ENCODE measurements around the gene ATP8B4. TPM values are rescaled to one million over a fixed set of nuclear protein-coding genes. Genes with fewer than 3 reads are reported as not detected.
"Not testable (repeated sequence)": the region's sequence is repeated elsewhere in the genome, so short reads cannot be mapped to it uniquely, and the experiment has no call there.

Gene ATP8B4
- total and polyA plus RNA-seq, 2 donors (not counting 1 experiment from before 2014, with no cell fraction given), result 0.42 TPM; not detected in 1

DNA sequence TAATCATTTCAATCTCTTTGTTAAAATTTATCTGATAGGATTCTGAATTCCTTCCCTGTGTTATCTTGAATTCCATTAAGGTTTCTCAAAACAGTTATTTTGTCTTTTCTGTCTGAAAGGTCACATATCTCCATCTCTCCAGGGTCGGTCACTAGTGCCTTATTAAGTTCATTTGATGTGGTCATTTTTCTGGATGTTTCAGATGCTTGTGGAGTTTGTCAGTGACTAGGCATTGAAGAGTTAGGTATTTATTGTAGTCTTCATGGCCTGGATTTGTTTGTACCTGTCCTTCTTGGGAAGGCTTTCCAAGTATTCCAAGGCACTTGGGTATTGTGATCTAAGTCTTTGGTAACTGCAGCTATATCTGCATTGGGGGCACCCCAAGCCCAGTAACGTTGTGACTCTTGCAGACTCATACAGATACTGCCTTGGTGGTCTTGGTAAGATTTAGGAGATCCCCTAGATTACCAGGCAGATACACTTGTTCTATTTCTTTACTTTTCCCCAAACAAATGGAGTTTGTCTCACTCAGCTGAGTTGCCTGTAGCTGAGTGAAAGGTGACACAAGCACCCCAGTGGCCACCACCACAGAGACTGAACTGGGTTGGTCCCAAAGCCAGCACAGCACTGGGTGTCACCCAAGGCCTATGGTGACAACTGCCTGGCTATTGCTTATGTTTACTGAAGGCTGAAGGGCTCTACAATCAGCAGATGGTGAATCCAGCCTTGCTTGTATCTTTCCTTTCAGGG lies 44.1 kb upstream of the ATP8B4 start:
- H3K27ac Mint-ChIP-seq, result no peak overlapping the region
- H3K4me1 Mint-ChIP-seq, result peaks cover 3% of the 10 kb centered on the region
- Histone ChIP-seq H3K79me2 (ENCODE audit: control insufficient read depth, insufficient read depth, low read length) (no peaks in the 10 kb centered on the region), H4K20me1 (ENCODE audit: control insufficient read depth, insufficient read depth, low read length, poor library complexity, severe bottlenecking) (no peaks in the 10 kb centered on the region), H3K4me2 (replicated peaks; ENCODE audit: low read depth, low read length, poor library complexity, severe bottlenecking) (no peak overlapping the region), H3K9me3 (ENCODE audit: control extremely low read depth in 1 of 3, control insufficient read depth in 2 of 3, insufficient read depth in 1 of 3, low read length in 2 of 3) (no peaks in the 10 kb centered on the region), H3K4me1 (ENCODE audit: control insufficient read depth in 2 of 2, insufficient read depth in 2 of 2, low read length in 2 of 2) (peaks cover 0 to 7% of the 10 kb centered on the region in 2 donors), H3K27me3 (replicated peaks in 1 of 4; ENCODE audit: control extremely low read depth in 1 of 4, control insufficient read depth in 3 of 4, insufficient read depth in 4 of 4, low read length in 3 of 4) (peaks cover 0 to 5% (median 0%) of the 10 kb centered on the region in 4 experiments), H3K9ac (ENCODE audit: low read length) (no peak overlapping the region), H3K36me3 (replicated peaks in 1 of 2; ENCODE audit: control extremely low read depth in 1 of 2, control insufficient read depth in 1 of 2, extremely low read depth in 1 of 2, insufficient read depth in 2 of 2, low read length in 1 of 2) (no peaks in the 10 kb centered on the region), H2AFZ (ENCODE audit: insufficient read depth, low read depth, low read length, poor library complexity, severe bottlenecking) (no peak overlapping the region), H3K4me3 (ENCODE audit: control extremely low read depth in 1 of 5, extremely low read depth in 1 of 5, insufficient read depth in 1 of 5, low read depth in 2 of 5, low read length in 4 of 5) (no peak overlapping the region), H3K27ac (ENCODE audit: low read length in 2 of 2) (no peak overlapping the region)
- no peak overlapping the region for H3K4me3 Mint-ChIP-seq
- ChIA-PET CTCF (no interaction called here), POLR2A (no interaction called here)
- H3K9me3 Mint-ChIP-seq (ENCODE audit: insufficient read depth), result no peaks in the 10 kb centered on the region
- DNase-seq, result no peak
- no peak for ATAC-seq (ENCODE audit: low read depth)
- peaks cover 22% of the 10 kb centered on the region for H3K27me3 Mint-ChIP-seq
- no peak for TF ChIP-seq EZH2 (IDR thresholded peaks at IDR 0.05; ENCODE audit: borderline replicate concordance, insufficient read depth, low read depth, low read length, poor library complexity, severe bottlenecking)
- TF ChIP-seq, protein P1, sequence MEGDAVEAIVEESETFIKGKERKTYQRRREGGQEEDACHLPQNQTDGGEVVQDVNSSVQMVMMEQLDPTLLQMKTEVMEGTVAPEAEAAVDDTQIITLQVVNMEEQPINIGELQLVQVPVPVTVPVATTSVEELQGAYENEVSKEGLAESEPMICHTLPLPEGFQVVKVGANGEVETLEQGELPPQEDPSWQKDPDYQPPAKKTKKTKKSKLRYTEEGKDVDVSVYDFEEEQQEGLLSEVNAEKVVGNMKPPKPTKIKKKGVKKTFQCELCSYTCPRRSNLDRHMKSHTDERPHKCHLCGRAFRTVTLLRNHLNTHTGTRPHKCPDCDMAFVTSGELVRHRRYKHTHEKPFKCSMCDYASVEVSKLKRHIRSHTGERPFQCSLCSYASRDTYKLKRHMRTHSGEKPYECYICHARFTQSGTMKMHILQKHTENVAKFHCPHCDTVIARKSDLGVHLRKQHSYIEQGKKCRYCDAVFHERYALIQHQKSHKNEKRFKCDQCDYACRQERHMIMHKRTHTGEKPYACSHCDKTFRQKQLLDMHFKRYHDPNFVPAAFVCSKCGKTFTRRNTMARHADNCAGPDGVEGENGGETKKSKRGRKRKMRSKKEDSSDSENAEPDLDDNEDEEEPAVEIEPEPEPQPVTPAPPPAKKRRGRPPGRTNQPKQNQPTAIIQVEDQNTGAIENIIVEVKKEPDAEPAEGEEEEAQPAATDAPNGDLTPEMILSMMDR (IDR thresholded peaks at IDR 0.05), result no peak
- intact Hi-C loops (cut with micrococcal nuclease), result no loop called here
- WGBS (ENCODE audit: insufficient coverage), result 100% methylated on average over 1 of the region's 2 CpGs

- H3K79me2 ChIP-seq (ENCODE audit: control insufficient read depth, insufficient read depth, low read length); H3K4me3 ChIP-seq (ENCODE audit: control extremely low read depth in 1 of 5, extremely low read depth in 1 of 5, insufficient read depth in 1 of 5, low read depth in 2 of 5, low read length in 4 of 5); POLR2A ChIA-PET; DNase-seq; ATAC-seq (ENCODE audit: low read depth); H3K9me3 ChIP-seq (ENCODE audit: control extremely low read depth in 1 of 3, control insufficient read depth in 2 of 3, insufficient read depth in 1 of 3, low read length in 2 of 3); H3K27me3 ChIP-seq (replicated peaks in 1 of 4; ENCODE audit: control extremely low read depth in 1 of 4, control insufficient read depth in 3 of 4, insufficient read depth in 4 of 4, low read length in 3 of 4); H3K4me2 ChIP-seq (replicated peaks; ENCODE audit: low read depth, low read length, poor library complexity, severe bottlenecking); H3K9me3 Mint-ChIP-seq (ENCODE audit: insufficient read depth); H3K27me3 Mint-ChIP-seq; H3K4me3 Mint-ChIP-seq; H4K20me1 ChIP-seq (ENCODE audit: control insufficient read depth, insufficient read depth, low read length, poor library complexity, severe bottlenecking); H3K4me1 Mint-ChIP-seq; H3K27ac Mint-ChIP-seq; intact Hi-C loops (cut with micrococcal nuclease); H3K27ac ChIP-seq (ENCODE audit: low read length in 2 of 2); CTCF ChIA-PET; H3K9ac ChIP-seq (ENCODE audit: low read length); H2AFZ ChIP-seq (ENCODE audit: insufficient read depth, low read depth, low read length, poor library complexity, severe bottlenecking); H3K36me3 ChIP-seq (replicated peaks in 1 of 2; ENCODE audit: control extremely low read depth in 1 of 2, control insufficient read depth in 1 of 2, extremely low read depth in 1 of 2, insufficient read depth in 2 of 2, low read length in 1 of 2); H3K4me1 ChIP-seq (ENCODE audit: control insufficient read depth in 2 of 2, insufficient read depth in 2 of 2, low read length in 2 of 2): not testable (repeated sequence)
- 94% methylated on average over 16 of the region's 28 CpGs for WGBS (ENCODE audit: insufficient coverage)
Measured at GRCh38 chr15:50158236-50158635, 39.2 kb upstream of the ATP8B4 start.

Data from B cell (primary cell).